HG03342 (cell line): Measurements from ENCODE around the gene RTP2.

Experiments used
- ATAC-seq: cut with Tn5 transposase; IDR thresholded peaks from one replicate; pipeline ENCODE4 v1.9.1; 2021; ENCODE audit warnings: mild to moderate bottlenecking, moderate library complexity; ENCODE audit not compliant: unreplicated experiment

The RTP2 gene, protein sequence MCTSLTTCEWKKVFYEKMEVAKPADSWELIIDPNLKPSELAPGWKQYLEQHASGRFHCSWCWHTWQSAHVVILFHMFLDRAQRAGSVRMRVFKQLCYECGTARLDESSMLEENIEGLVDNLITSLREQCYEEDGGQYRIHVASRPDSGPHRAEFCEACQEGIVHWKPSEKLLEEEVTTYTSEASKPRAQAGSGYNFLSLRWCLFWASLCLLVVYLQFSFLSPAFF

DNA sequence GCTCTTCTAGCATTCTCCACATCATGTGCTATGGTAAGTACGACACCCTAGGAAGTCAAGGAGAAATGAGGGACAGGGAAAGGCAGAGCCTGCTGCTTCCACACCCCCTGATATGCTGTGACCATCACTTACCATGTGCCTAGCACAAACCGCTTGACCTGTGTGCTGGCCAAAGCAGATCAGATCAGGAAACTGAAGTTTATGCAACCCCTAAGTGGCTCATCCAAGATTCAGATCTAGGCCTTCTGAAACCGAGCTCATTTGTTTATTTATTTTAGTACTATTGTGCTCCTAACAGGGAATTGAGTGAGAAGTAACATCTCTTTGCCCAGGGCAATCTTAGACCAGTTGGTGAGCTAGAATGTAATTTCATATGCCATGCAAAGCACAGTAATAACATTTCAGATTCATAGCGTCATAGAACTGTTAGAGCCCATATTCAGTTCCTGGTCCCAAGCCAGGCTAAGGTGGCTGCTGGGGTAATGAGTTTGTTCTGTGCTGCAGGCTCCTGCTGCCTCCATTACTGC, at the start of gene RTP2:
Gene RTP2 (minus strand): TSS at position 51 of the 527 bp plus-strand sequence. CDS start 429 bp downstream, outside the sequence.
- no peak for ATAC-seq

DNA sequence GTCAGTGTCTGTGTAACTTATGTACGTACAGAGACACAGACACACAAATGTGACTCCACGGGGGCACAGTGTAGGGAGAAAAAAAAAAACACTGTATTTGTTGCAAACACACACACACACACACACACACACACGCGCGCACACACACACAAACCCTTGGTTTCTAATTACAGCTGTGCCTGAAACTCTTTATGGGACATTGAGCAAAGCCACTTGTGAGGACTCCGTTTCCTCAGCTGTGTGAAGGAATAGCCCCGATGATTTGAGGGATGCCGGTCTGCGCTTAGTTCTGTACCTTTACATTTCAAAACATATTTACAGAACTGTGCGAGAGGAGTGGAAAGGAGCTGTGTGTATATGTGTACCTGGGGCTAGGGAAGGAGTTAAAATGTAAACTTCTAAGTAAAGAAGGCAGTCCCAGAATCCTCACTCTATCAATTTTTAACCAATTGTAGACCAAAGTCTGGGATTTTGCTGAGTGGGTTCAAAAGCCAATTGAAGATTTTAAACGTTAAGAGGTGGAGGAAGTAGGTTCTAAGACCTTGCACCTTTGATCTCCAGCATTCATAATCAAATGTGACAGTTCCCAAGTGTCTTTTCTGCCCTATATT, 48.3 kb upstream of the RTP2 start:
- ATAC-seq: no peak

DNA sequence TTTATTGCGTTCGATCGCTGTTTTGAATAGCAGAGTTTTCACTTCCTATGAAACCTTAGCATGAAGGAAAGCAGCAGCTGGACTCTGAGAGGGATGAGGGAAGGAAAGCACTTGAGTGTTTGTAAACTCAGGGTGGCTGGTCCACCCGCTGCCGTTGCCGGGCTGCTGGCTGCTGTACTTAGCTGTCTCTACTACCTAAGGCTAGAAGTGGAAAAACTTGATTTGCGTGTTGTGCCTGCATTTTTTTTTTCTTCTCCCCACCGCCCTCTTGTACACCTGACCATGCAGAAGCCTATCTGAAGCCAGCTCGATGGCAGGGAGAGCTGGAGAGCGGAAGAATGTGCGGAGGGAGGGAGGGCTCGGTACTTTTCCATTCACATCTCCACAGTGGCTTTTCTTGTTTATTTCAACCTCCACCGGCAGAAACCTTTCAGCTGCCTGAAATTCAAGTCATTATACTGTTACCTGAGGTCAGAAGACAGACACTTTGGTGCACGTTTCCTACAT, 47.7 kb upstream of the RTP2 start:
- no peak for ATAC-seq

DNA sequence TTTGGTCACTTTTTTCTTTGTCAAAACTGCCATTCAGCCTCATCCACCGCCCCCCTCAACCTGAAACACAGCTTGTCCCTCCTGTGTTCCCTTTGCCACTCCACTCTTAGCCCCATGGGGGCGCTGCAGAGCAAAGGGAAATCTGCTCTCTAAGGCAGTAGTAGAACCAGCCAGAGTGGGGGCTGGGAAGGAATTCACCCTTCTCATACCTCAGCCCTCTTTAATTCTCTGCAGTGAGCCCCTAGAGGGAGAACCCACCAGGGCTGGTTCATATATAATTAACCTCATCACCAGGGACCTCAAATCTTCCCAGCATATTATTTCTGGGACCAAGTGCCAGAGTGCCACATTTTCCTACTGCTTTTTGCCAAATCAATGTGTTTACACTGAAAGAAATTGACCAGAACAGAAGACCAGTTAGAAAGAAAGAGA, 45.7 kb upstream of the RTP2 start:
- ATAC-seq: peak; percentile 55

DNA sequence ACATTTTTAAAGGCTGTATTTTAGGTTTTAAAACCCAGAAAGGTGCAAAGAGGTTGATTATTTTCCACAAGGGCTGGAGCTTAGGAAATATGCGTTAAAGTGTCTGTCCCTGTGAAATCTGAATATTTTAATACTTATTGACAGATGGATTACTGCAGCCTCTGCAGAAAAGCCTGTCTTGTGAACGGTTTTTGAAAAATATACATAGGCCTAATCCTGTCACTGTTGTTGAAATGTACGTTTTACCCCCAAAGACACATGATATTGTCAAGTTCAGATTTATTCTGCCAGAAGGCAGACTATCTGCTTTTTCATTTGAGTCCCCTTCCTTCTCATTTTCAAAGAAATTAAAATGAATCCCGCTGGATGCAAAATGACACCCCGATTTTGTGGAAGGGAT, 45.1 kb upstream of the RTP2 start:
- ATAC-seq: no peak

DNA sequence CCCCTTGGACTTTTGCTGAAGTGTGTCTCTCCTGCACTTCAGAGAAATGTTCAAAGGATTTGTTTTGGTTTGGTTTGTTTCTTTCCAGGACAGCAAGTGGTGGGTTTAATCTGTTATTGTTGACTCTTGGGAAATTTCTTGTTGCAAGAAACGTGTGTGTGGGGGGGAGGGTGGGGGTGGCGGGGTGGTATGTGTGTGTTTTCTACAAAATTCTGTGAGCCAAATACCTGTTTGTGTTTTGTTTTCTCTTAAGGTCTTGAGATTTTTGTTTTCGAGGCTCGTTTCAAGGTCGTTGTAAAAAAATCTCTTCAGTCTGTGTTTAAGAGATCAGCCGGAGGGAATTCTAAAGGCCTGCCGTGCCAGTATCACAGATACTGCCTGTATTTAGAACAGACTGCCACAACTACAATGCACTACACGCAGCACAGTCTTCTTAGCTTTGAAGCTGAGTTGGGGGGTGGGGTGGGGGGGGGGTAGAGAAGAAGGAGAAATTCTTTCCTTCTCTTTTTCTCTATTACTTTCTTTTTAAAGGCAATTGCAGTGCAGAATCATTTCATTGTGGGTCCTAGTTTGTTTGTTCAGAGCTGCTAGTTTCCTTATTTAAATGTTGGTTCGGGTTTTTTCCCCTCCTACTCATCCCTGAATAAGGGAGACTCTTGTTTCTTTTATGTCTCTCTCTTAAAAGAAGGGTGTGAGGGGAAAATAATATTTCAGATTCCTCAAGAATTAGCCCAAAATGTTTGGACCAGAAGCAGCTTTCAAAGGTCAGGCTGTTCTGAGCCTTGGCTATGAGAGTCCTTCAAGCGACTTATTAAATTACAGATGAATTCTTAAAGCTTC, 44.3 kb upstream of the RTP2 start:
- ATAC-seq: no peak

DNA sequence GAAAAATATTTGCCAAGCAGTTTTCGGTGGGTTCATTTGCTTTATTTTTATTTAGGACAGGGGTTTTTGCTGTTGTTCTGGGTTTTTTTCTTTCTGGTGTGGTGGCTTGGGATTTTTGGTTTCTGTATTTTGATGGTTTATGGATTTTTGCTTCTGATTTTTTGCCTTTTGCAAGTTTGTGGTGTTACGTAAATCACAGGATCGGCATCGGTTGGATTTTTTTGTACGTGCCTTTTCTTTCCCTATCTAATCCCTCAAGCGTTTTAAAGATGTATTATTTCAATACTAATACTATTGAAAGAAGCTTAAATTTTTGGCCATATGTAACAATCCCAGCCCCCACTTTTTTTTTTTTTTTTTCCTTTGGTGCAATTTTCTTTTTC, 43.7 kb upstream of the RTP2 start:
- no peak for ATAC-seq

DNA sequence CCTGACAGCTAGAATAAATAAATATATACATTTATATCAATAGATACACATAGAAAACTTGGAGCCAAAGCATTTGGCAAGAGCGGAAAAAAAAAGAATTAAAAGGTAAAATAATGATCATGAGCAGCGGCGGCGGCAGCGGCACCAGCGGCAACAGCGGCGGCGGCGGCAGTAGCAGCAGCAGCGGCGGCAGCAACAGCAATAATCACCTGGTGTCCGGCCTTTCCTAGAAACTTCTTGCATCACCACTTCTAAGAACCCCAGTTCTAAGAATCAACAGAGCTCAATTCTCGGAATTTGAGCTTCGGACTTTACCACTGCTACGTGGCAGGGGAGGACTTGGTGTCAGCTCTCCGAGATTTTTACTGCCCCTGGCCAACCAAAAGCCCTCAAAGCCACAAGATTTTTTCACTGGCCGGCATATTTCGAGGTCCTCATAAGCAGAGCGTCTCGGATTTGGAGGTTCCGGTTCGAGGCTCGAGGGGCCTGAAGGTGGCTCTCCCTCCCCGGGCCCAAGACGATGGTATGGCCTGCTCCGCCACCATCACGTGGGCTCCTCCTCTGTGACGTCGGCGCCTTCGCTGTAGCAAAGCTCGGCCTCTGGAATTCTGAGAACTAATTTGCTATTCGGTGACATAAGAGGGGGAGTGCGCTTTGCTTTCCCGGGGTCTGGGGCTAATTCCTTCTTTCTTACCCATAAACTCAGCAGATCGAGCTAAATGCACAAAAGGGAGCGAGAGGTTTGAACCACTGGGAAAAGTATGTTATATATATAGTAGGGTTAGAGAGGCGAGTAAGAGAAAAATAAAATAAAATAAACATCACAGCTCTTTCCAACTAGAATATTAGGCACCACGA, 43.1 kb upstream of the RTP2 start, which contains the start of gene BCL6:
Gene BCL6 (minus strand): TSS at position 268 of the 858 bp plus-strand sequence. CDS start 11,775 bp downstream, outside the sequence.
- ATAC-seq: peak; percentile 64

DNA sequence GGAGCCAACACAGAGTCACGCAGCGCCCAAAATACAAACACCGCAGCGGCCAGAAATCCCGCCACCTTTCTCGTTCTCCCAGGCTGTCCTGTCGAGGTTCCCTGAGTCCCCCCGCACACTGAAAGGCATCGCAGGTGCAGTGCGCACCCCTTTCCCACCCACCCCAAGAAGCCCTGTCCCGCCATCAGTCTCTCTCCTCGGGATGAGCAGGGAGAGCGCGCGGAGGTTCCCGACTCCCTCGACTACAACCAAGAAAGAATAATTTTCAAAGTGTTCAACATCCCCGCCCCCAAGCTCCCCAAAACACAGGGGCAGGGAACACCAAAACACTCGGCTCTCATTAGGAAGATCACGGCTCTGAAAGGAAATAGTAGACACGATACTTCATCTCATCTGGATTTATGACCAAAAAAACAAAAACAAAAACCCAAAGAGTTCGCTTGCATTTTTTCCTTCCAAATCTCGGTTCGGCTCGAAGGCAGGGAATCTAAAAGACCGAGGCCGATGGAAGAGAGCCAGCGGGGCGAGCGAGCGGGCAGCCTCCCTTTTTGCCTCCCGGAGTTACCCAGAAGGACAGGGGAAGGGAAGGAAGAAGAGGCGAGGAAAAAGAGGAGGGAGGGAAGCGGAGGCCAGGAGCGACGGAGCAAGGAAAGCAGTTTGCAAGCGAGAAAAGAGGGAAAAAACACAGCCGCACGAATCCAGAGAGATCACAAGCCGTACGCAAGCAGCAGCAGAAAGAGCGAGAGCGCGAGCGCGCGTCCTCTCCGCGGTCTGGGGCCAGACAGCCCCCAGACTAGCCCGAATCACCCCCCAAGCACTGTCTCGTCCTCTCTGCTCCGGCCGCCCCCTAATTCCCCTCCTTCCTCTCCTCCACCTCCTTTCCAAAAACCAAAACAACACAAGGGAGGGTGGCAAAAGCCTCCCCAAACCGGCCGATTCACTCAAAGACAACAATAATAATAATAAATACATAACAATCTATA, 42.1 kb upstream of the RTP2 start:
- no peak for ATAC-seq

DNA sequence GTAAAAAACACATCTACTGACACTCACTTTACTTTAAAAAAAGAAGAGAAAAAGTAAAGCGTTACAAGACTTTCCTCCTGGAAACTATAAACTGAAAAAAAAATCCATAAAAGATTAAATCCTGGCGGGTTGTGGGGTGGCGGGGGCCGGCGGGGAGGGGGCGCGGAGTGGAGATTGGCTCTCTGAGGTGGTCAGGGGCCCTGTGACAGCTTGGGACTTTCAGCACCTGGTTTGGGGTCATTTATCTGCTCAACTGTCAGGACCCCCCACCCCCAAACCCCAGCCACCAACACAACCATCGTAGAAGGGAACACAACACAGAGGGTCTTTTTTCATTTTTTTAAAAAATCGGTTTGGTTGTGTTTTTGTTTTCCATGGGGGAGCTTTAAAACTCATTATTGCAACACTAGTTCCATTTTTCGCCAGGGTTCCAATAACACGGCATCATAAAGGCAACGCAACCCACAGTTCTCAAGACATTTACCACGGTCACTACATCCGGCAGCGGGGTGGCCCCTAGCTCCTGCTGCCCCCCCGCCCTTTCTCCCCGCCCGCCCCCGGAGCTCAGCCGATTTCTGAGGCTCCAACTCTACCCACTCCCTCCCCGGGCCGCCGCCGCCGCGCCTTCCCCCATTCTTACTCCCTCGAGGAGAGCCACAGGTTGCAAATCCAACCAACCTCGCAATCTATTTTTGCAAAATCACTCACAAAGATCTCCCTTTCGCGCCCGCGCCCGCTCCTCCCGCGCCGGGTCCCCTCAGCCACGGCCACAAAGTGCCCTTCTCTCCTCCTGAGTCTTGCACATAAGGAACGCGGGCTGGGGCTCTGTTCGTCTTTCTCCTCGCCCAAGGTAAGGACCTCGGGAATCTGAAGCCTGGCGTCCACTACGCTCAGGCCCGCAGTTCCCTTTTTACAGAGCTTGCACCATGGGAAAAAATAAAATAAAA, 41.1 kb upstream of the RTP2 start:
- no peak for ATAC-seq

DNA sequence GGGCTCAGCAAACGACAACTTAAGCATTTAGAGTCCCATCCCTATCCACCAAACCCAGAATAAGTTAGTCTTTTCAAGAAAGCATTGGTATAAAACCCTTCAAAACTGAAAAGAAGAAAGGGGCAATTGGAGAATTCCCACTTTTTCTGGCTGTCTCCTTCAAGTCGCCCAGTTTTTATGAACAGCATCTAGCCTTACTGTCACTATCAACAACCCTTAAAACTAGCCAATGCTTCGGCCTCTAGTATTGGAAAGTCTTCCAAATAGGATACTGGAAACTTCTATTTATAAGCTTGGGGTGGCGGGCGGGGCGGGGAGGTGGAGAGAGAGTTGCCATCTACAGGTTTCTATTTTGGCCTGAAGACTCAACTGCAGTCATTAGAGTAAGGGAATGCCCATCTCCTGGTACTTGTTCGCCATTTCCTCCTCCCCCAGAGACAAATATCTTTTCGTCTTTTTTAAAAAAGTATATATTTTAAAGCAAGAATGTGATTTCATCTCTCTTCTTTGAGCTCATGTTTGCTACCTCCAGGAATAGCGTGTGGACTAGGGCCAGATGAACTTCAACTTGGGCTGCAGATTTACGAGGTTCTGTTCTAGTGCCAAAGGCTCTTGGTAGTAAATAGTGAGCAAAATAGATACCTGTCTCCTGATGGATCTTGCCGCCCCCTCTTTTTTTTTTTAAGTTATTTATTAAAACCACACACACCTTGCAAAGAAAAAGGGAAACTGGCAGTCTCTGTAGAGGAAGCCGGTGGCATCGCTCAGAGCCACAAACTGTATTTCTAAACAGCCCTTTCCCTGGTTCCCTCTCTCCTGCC, 40.2 kb upstream of the RTP2 start:
- no peak for ATAC-seq

DNA sequence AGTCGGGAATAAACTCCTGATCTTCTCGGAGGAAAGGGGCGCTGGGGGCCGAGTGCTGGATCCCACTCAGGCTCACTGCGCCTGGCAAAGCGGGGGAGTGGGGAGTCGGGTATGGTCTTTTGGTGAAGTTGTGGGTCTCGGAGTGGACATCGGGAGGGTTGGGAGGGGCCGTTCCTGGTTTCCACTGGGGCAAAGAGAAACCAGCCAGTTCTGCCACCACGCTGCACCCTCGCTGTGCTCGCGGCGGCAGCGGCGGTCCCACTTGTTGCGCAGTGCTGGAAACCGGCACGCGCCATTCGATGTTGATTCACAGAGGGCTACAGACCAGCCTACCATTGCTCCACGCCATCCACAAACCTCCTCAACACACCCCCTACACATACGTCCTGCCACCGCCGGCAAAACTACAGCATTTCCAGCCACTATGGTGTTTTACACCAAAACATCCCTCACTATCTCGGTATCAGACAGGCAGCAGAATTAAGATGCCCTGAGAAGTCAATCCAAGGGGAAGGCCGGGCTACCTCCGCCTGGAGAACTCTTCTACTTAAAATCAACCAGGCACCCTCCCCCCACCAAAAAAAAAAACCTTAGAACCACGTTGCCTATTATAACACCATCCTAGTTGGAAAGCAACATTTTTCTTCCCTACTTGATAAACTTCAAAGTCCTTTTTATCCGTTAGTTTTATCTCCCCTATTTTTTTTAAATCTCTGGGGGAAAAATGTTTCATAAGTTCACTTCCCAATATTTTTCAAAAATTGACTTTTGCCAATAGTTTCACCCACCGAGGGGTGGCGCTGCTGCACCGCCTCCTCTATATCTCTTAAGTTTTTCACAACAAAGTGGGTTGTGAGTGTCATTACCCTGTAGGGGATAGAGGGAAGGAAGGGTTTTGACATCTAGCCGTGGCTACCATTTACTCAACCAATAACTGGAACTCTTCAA, 39.3 kb upstream of the RTP2 start:
- no peak for ATAC-seq

DNA sequence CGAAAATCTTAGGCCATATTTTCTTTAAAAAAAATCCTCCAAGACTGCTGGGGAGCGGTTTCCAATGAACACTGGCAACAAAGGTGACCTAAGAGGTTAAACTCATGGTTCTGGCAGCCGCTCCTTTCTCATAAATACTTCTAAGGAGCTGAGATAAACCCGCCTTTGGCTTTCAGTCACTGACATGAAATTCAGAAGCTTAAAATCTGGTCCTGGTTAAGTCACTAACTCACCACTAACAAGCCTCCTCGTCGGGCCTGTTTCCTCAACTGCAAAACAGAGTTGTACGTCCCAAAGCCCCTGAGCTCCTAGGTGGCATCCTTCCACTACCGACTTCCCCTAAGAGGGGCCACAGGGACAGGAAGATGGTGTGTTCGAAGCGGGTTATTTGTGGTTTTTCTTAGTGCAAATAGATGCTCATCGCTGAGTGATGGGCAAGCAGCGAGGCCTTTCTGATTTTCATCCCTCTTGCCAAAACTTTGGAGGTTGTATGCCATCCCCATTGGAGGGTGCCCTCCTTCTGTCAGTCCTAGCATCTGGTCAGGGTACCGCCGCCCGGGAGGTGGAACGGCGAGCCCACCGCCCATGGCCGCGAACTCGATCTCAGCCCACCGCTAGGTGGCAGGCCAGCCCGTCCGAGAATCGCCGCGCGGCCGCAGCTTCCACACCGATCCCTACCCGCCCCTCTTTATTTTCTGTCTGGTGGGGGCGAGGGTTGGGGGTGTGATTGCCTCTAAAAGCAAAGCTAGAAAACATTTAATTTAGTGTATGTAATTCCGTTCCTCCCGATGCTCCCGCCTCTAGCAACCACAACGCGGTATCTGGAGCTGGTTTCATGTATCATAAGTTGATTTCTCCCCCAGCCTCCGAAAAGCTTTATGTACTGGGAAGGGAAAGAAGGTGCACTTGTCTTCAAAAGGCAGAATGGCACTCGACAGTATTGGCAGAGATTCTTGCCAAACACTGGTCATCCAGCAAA, 38.4 kb upstream of the RTP2 start:
- ATAC-seq: no peak

DNA sequence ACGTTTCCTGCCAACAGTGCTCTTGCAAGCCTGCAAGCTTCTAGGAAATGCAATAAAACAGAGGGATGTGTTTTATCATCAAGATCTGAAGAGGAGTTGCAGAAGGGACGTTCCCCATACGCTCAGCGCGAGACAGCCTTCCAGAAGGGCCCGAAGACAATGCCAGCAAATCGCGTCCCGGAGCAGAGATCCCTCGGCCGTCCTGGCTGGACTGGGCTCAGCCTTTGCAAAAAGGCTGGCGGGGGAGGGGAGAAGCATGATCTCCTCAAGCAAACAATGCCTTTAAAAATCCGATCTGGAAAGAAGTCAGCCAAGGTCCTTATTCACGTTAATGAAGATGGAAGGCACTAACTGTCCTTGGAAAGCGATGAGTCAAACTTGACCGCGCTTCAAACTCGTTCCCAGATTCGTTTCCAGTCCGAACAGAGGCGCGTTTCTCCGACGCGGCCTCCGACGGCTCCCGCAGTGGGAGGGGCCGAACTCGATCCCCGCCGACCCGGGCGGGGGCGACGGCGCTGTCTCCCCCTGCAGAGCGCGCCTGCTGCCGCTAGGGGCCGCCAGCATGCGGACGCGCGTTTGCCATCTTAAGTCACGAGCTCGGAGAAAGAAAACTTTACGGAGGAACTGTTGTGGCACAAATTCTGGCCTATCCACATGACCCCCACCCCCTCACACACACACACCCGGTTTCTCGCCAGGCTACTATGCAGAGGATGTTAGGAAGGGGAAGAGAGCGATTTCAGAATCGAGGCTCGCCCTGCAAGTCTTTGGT, 37.4 kb upstream of the RTP2 start:
- ATAC-seq: no peak
